KMS-11 (cell line): ENCODE data around the gene ZNF226.

Experiments
- H2AFZ ChIP-seq: fragments of 200-600 bp; sonication (generic); 2 replicates; pipeline ENCODE4 v1.6.1; 2016; ENCODE audit warnings: antibody characterized with exemption, mixed run types, low read depth
- H3K27ac ChIP-seq: fragments of 200-600 bp; sonication (generic); 2 replicates; pipeline ENCODE4 v1.6.1; 2016; ENCODE audit warnings: mild to moderate bottlenecking, mixed run types
- H3K27me3 ChIP-seq: fragments of 200-600 bp; sonication (generic); 2 replicates; pipeline ENCODE4 v1.6.1; 2017; ENCODE audit warnings: mild to moderate bottlenecking, low read depth, mixed run types, moderate library complexity; ENCODE audit not compliant: insufficient read depth
- H3K36me3 ChIP-seq: fragments of 200-600 bp; sonication (generic); 2 replicates; pipeline ENCODE4 v1.6.1; 2017; ENCODE audit warnings: mild to moderate bottlenecking, mixed run types; ENCODE audit not compliant: insufficient read depth
- H3K4me1 ChIP-seq: fragments of 200-600 bp; sonication (generic); 2 replicates; pipeline ENCODE4 v1.6.1; 2016; ENCODE audit warnings: mild to moderate bottlenecking, low read depth, mixed run types; ENCODE audit not compliant: poor library complexity, severe bottlenecking
- H3K4me2 ChIP-seq: fragments of 200-600 bp; sonication (generic); 2 replicates; pipeline ENCODE4 v1.7.0; 2016; ENCODE audit warnings: mild to moderate bottlenecking, mixed run types
- H3K4me3 ChIP-seq: fragments of 200-600 bp; sonication (generic); IDR thresholded peaks from 2 replicates; pipeline ENCODE4 v1.6.1; 2017; ENCODE audit warnings: low read depth, low read length, mixed read lengths; ENCODE audit not compliant: insufficient read depth
- H3K79me2 ChIP-seq: fragments of 200-600 bp; sonication (generic); 2 replicates; pipeline ENCODE4 v1.6.1; 2016; ENCODE audit warnings: low read depth, mixed run types; ENCODE audit not compliant: insufficient read depth
- H3K9ac ChIP-seq: fragments of 200-600 bp; sonication (generic); 2 replicates; pipeline ENCODE4 v1.6.1; 2016; ENCODE audit warnings: mild to moderate bottlenecking, mixed run types
- H4K20me1 ChIP-seq: fragments of 200-600 bp; sonication (generic); 2 replicates; pipeline ENCODE4 v1.6.1; 2016; ENCODE audit warnings: mild to moderate bottlenecking, mixed run types; ENCODE audit not compliant: insufficient read depth
- TF ChIP-seq, protein P1 (sequence below): fragments of 200-600 bp; sonication (generic); conservative IDR thresholded peaks from 2 replicates; pipeline ENCODE4 v1.6.1; 2017; ENCODE audit warnings: low read depth, mild to moderate bottlenecking, antibody characterized with exemption, low read length, moderate library complexity, mixed read lengths

The ZNF226 gene

DNA sequence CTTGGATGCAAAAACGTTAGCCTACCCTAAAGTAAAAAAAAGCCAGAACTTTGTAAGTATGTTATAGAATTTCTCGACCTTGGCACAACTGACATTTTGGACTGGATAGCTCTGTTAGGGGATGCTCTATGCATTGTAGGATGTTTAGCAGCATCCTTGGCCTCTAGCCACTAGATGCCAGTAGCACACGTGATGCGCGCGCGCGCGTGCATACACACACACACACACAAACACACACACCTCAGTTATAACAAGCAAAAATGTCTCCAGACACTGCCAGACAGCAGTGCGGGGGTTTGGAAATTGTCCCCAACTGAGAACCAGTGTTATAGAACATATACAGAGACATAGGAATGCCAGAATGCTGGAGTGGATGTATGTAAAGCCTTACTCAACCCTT lies 17.2 kb downstream of the ZNF226 start:
- no peak overlapping the region for H2AFZ ChIP-seq
- H3K79me2 ChIP-seq = no peaks in the 10 kb centered on the region

DNA sequence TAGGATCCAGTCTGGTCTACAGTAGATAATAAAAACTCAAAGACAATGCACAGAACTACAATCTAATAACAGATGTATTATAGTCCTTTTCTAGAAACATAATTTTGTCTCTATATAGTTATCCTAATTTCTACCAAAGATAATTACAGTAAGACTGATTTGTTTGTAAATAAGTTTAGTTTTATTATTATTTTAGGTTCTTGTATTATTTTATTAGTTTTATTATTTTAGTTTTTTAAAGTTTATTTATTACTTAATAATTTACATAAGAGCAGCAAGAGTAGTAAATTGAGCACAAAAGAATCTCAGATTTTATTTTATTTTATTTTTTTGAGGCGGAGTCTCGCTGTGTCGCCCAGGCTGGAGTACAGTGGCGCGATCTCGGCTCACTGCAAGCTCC lies 25.1 kb downstream of the ZNF226 start:
- Histone ChIP-seq H3K4me3 (no peak overlapping the region), H3K9ac (no peak overlapping the region), H3K27me3 (no peaks in the 10 kb centered on the region), H3K36me3 (no peaks in the 10 kb centered on the region), H3K4me2 (no peak overlapping the region), H4K20me1 (no peaks in the 10 kb centered on the region), H3K27ac (no peak overlapping the region), H3K79me2 (no peaks in the 10 kb centered on the region), H3K4me1 (no peaks in the 10 kb centered on the region), H2AFZ (no peak overlapping the region)
- TF ChIP-seq, protein P1, sequence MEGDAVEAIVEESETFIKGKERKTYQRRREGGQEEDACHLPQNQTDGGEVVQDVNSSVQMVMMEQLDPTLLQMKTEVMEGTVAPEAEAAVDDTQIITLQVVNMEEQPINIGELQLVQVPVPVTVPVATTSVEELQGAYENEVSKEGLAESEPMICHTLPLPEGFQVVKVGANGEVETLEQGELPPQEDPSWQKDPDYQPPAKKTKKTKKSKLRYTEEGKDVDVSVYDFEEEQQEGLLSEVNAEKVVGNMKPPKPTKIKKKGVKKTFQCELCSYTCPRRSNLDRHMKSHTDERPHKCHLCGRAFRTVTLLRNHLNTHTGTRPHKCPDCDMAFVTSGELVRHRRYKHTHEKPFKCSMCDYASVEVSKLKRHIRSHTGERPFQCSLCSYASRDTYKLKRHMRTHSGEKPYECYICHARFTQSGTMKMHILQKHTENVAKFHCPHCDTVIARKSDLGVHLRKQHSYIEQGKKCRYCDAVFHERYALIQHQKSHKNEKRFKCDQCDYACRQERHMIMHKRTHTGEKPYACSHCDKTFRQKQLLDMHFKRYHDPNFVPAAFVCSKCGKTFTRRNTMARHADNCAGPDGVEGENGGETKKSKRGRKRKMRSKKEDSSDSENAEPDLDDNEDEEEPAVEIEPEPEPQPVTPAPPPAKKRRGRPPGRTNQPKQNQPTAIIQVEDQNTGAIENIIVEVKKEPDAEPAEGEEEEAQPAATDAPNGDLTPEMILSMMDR = no peak

More for the DNA sequence above, 17.2 kb downstream of the ZNF226 start:
- H3K9ac ChIP-seq = no peak overlapping the region
- H3K4me3 ChIP-seq = no peak overlapping the region
- no peaks in the 10 kb centered on the region for H3K4me1 ChIP-seq
- H4K20me1 ChIP-seq = no peaks in the 10 kb centered on the region
- H3K36me3 ChIP-seq = no peaks in the 10 kb centered on the region
- H3K4me2 ChIP-seq = no peak overlapping the region
- TF ChIP-seq, protein P1 = no peak
- no peak overlapping the region for H3K27ac ChIP-seq
- no peaks in the 10 kb centered on the region for H3K27me3 ChIP-seq

DNA sequence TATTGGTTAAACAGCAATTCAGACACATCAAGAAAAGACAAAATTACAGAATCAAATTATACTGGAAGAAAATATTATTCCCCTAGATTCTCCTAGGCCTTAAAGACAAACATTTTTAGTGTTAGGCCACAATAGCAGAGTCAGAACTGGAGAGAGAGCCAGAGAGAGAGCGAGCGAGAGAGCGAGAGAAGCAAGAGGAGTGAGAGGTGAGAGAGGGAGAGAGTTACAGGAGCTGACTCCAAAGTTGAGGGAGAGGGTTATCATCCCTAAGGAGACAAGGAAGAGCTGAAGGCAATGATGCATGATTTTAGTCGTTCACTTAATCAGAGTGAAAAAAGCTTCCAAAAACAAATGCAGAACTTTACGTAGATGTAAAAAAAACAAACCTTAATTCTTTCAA lies 27.2 kb downstream of the ZNF226 start:
- H3K4me1 ChIP-seq = no peaks in the 10 kb centered on the region
- no peak overlapping the region for H3K4me3 ChIP-seq
- H3K27me3 ChIP-seq = no peaks in the 10 kb centered on the region
- H2AFZ ChIP-seq = no peak overlapping the region
- no peaks in the 10 kb centered on the region for H3K36me3 ChIP-seq
- H3K4me2 ChIP-seq = no peak overlapping the region
- TF ChIP-seq, protein P1 = no peak
- H4K20me1 ChIP-seq = no peaks in the 10 kb centered on the region
- H3K79me2 ChIP-seq = no peaks in the 10 kb centered on the region
- no peak overlapping the region for H3K27ac ChIP-seq
- no peak overlapping the region for H3K9ac ChIP-seq

DNA sequence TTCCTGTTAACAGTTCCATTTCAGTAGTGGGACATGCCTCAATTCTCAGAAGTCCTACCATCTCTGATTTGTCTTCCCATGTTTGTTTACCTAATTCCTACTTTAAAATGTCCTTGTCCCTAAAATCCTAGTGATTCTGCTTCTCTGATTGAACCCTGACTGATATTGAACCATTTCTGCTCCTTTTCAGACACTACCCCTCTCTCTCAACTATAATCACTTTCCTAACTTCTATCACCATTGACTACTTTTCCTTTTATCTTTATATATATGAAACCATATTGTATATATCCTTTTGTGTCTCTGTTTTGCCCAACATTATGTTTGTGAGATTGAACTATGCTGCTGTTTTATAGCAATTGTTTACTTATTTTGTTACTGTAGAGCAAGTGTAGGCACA lies 31.9 kb downstream of the ZNF226 start:
- Histone ChIP-seq H3K4me1 (no peaks in the 10 kb centered on the region), H3K4me3 (no peak overlapping the region), H3K4me2 (no peak overlapping the region), H3K79me2 (no peaks in the 10 kb centered on the region), H3K9ac (no peak overlapping the region), H4K20me1 (no peaks in the 10 kb centered on the region), H3K27me3 (no peaks in the 10 kb centered on the region), H3K36me3 (no peaks in the 10 kb centered on the region), H3K27ac (no peak overlapping the region), H2AFZ (no peak overlapping the region)
- TF ChIP-seq, protein P1 = no peak
